Naive thymus-derived CD8-positive, alpha-beta T cell (primary cell): ENCODE results near the gene GDNF. TPM values are rescaled to one million over a fixed set of nuclear protein-coding genes. Genes with fewer than 3 reads are reported as not detected.

Experiments used
- ATAC-seq, 2 donors: fragments of 150-1000 bp; cut with Tn5 transposase in 1 of 2; sonication (Bioruptor Pico), chemical (Tn5 transposase) in 1 of 2; 1 replicate in 1 of 2; 2 replicates in 1 of 2; pipeline ENCODE4 v1.10.0; 2021; ENCODE audit warnings: mild to moderate bottlenecking in 2 of 2, moderate library complexity in 2 of 2
- POLR2A ChIA-PET: fragments of 350-600 bp; sonication (Branson Sonifier 250); formaldehyde crosslinking; loops from one replicate; lab custom pipeline; 2021; ENCODE audit warnings: antibody characterized with exemption; lab: Charles Lee
- DNase-seq, 10 donors: peaks; one replicate each; pipeline versions ENCODE4 v3.0.0 to v3.0.0-alpha.2; 2020 to 2022
- H3K27ac Mint-ChIP-seq, 10 donors: one replicate each; pipeline ENCODE4 v1.8.0; 2020 to 2022; ENCODE audit warnings: mild to moderate bottlenecking in 10 of 10, mixed read lengths in 10 of 10, moderate library complexity in 4 of 10, inconsistent platforms in 1 of 10
- H3K27me3 Mint-ChIP-seq, 5 donors: one replicate each; pipeline ENCODE4 v1.8.0; 2021 to 2022; ENCODE audit warnings: mixed read lengths in 5 of 5
- H3K36me3 Mint-ChIP-seq, 3 donors: one replicate each; pipeline ENCODE4 v1.8.0; 2020 to 2022; ENCODE audit warnings: mixed read lengths in 3 of 3, mild to moderate bottlenecking in 2 of 3, inconsistent platforms in 1 of 3
- H3K4me1 Mint-ChIP-seq, 4 donors: one replicate each; pipeline ENCODE4 v1.8.0; 2021 to 2022; ENCODE audit warnings: mixed read lengths in 4 of 4
- H3K4me3 Mint-ChIP-seq, 10 donors: one replicate each; pipeline ENCODE4 v1.8.0; 2020 to 2022; ENCODE audit warnings: mild to moderate bottlenecking in 10 of 10, mixed read lengths in 10 of 10, moderate library complexity in 6 of 10, inconsistent platforms in 1 of 10
- H3K9me3 Mint-ChIP-seq, 9 donors: one replicate each; pipeline ENCODE4 v1.8.0; 2020 to 2022; ENCODE audit warnings: mixed read lengths in 9 of 9, mild to moderate bottlenecking in 3 of 9, inconsistent platforms in 1 of 9, moderate library complexity in 1 of 9
- polyA plus RNA-seq, 3 donors: library from polyadenylated mRNA; unstranded; fragments of 300-500 nt; fragmentation: Illumina TruSeq; gene quantifications; one replicate each; pipeline ENCODE4 v1.2.3, GENCODE V29; 2021
- total RNA-seq, 8 experiments: library from RNA in 2 of 8; stranded (reverse) in 2 of 8; gene quantifications; one replicate each; pipeline ENCODE4 v1.2.3 and lab custom pipeline; 2021 to 2026

GDNF gene
- total and polyA plus RNA-seq, 5 experiments from 2014 or later = not detected

DNA sequence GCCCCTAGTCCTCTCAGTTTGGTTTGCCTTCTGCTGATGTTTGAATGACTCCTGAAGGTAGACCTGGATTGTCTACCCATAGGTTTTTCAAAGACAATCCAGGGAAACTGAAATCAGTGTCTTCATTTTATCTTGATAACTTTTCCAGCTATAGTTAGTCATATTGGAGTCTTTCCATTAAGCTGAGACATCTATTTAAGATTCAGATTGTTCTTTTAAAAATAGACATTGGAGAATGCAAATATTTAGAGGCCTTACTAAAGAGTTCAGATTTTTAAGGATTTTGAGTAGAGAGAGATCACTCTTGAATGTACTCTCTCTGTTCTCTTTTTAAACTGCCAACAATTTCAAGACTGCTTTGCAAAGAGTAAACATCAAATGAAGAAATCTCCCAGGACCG is 69.1 kb downstream of the GDNF start:
- no peak overlapping the region for H3K4me3 Mint-ChIP-seq
- no peak for ATAC-seq
- H3K4me1 Mint-ChIP-seq = no peaks in the 10 kb centered on the region
- POLR2A ChIA-PET = no interaction called here
- H3K27me3 Mint-ChIP-seq = peaks cover 0 to 17% (median 2%) of the 10 kb centered on the region in 5 donors
- H3K27ac Mint-ChIP-seq = no peak overlapping the region
- H3K9me3 Mint-ChIP-seq = peaks cover 0 to 21% (median 12%) of the 10 kb centered on the region in 9 donors
- DNase-seq = no peak
- peaks cover 0 to 19% (median 11%) of the 10 kb centered on the region in 3 donors for H3K36me3 Mint-ChIP-seq

DNA sequence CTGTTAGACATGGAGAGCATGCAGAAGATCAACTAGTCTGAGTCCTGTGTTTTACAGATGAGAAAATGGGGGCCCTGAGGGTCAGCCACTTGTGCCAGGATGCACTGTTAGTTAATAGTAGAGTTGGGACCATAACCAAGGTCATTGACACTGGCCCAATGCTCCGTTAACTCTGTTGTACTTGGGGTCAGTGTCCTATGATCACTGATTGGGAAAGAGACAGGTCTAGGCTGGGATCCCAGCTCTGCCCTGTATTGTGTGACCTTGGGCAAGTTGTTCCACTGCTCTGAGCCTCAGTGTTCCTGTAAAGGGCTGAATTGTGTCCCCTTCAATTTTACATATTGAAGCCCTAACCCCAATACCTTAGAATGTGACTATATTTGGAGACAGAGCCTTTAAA is 70.0 kb downstream of the GDNF start:
- peaks cover 0 to 15% (median 6%) of the 10 kb centered on the region in 9 donors for H3K9me3 Mint-ChIP-seq
- peaks cover 0 to 16% (median 8%) of the 10 kb centered on the region in 3 donors for H3K36me3 Mint-ChIP-seq
- ATAC-seq (no peak), DNase-seq (no peak)
- peaks cover 0 to 17% (median 2%) of the 10 kb centered on the region in 5 donors for H3K27me3 Mint-ChIP-seq
- POLR2A ChIA-PET = no interaction called here
- H3K4me3 Mint-ChIP-seq = no peak overlapping the region
- H3K27ac Mint-ChIP-seq = no peak overlapping the region
- no peaks in the 10 kb centered on the region for H3K4me1 Mint-ChIP-seq

DNA sequence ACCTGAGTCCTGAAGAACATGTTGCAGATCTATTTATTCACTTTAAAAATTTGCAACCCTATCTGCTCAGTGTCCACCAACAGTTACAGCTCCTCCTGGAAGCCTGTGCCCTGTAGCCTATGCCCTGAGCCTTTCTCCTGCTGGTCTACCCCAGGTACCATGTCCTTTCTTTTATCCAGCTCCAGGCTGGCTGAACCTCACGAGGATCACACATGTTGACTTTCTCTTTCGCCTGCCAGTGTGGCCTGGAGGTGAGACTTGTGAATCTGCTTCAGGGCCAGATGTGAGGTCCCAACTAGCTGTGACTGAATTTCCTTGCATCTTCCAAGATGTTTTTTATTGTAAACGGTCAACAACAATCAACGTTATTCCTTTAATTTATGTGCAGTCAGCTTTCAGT is 70.7 kb downstream of the GDNF start:
- ATAC-seq = no peak
- POLR2A ChIA-PET = no interaction called here
- peaks cover 0 to 17% (median 2%) of the 10 kb centered on the region in 5 donors for H3K27me3 Mint-ChIP-seq
- H3K36me3 Mint-ChIP-seq = peaks cover 0 to 15% (median 8%) of the 10 kb centered on the region in 3 donors
- peak overlapping the region in 1 of 10 donors; percentile 16 for H3K27ac Mint-ChIP-seq
- H3K9me3 Mint-ChIP-seq = peaks cover 0 to 14% (median 5%) of the 10 kb centered on the region in 9 donors
- no peak for DNase-seq
- H3K4me3 Mint-ChIP-seq = no peak overlapping the region
- H3K4me1 Mint-ChIP-seq = no peaks in the 10 kb centered on the region

DNA sequence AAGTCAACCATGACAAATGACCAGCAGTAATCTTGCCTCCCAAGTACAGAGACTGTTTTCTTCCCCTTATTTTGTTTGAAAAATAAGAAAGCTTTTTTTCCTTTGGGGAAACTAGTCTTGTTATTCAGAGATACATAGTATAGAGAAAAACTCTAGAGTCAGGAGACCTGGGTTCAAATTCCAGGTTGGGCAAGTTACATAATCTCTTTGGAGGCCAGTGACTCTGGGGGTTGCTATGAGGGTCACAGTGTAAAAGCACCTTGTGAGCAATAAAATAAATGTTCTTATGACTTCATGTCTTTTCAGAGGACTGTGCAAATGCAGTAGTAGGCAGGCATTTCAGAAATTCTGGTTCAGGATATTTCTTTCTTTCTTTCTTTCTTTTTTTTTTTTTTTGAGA is 71.5 kb downstream of the GDNF start:
- ATAC-seq (no peak), DNase-seq (no peak)
- POLR2A ChIA-PET = no interaction called here
- H3K36me3 Mint-ChIP-seq = peaks cover 0 to 15% (median 5%) of the 10 kb centered on the region in 3 donors
- H3K4me1 Mint-ChIP-seq = no peaks in the 10 kb centered on the region
- peaks cover 0 to 8% (median 2%) of the 10 kb centered on the region in 9 donors for H3K9me3 Mint-ChIP-seq
- H3K27ac Mint-ChIP-seq = no peak overlapping the region
- H3K27me3 Mint-ChIP-seq = peaks cover 0 to 17% (median 2%) of the 10 kb centered on the region in 5 donors
- H3K4me3 Mint-ChIP-seq = no peak overlapping the region

DNA sequence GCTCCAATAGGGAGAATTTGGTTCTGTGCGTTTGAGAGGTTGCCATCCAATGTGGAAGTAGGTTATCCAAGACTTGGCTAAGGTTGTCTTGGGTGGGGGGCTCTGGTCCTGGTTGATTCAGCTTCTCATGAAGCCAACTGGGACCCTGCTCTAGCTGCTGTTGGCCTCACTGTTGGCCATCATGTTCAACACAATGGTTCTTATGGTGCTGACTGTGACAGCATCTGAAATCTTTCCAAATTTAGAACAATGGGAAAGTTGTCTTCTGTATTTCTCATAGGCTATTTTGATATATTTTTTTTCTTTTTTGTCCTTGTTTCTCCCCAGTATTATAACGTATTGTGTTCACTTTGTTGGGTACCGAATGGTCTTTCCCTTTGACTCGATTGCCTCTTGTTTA is 71.9 kb downstream of the GDNF start:
- H3K36me3 Mint-ChIP-seq = peaks cover 0 to 13% (median 5%) of the 10 kb centered on the region in 3 donors
- H3K9me3 Mint-ChIP-seq = peaks cover 0 to 5% (median 2%) of the 10 kb centered on the region in 9 donors
- ATAC-seq (no peak), DNase-seq (no peak)
- no peaks in the 10 kb centered on the region for H3K4me1 Mint-ChIP-seq
- H3K4me3 Mint-ChIP-seq = no peak overlapping the region
- POLR2A ChIA-PET = no interaction called here
- H3K27me3 Mint-ChIP-seq = peaks cover 0 to 17% (median 2%) of the 10 kb centered on the region in 5 donors
- H3K27ac Mint-ChIP-seq = no peak overlapping the region

DNA sequence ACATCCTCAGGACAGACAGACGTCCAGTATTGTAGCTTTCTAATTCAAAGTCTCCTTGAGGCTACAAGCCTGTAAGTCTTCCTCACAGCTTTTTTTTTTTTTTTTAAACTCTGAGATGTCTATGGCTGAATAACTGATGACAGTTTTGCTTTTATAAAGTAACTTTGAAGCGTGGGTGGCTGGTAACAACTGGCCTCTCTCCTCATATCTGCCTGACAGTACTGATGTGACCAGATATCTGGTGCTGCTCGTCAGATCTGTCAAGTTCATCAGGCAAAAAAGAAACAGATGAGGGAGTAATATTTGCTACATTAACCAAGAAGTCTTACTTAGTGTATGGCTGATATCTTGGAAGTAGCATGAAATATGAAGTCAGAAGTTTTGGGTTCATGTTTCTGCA is 72.6 kb downstream of the GDNF start:
- H3K9me3 Mint-ChIP-seq = peaks cover 0 to 5% (median 0%) of the 10 kb centered on the region in 9 donors
- H3K27me3 Mint-ChIP-seq = peaks cover 0 to 17% (median 2%) of the 10 kb centered on the region in 5 donors
- POLR2A ChIA-PET = interaction anchor here (0.5 kb wide), 1 partner anchor 1616 kb away, joined by 3 read pairs; no protein-coding TSS in a partner anchor
- ATAC-seq = no peak
- DNase-seq = no peak
- peaks cover 0 to 6% (median 2%) of the 10 kb centered on the region in 3 donors for H3K36me3 Mint-ChIP-seq
- H3K4me1 Mint-ChIP-seq = no peaks in the 10 kb centered on the region
- H3K27ac Mint-ChIP-seq = no peak overlapping the region
- H3K4me3 Mint-ChIP-seq = no peak overlapping the region
